HepG2 (cell line): ENCODE measurements around the gene SDR42E2. TPM values are rescaled to one million over a fixed set of nuclear protein-coding genes. Genes with fewer than 3 reads are reported as not detected.

Experiments used
- ATM ChIP-seq: fragments of 450-650 bp; IDR thresholded peaks from 2 replicates; pipeline ENCODE4 v1.7.1; 2017; ENCODE audit warnings: mild to moderate bottlenecking, borderline replicate concordance
- ELK4 ChIP-seq: sonication (generic); formaldehyde crosslinking; IDR thresholded peaks from 2 replicates; pipeline ENCODE4 v1.9.0; 2021; ENCODE audit warnings: missing genetic modification reagents, borderline replicate concordance
- FOSL1 ChIP-seq: sonication (generic); formaldehyde crosslinking; IDR thresholded peaks from 2 replicates; pipeline ENCODE4 v1.9.0; 2021; ENCODE audit warnings: missing genetic modification reagents, borderline replicate concordance
- FUBP1 ChIP-seq: sonication (generic); formaldehyde crosslinking; IDR thresholded peaks from 2 replicates; pipeline ENCODE4 v1.5.1; 2020; ENCODE audit warnings: missing genetic modification reagents, mild to moderate bottlenecking, borderline replicate concordance
- HNF1B ChIP-seq: sonication (generic); formaldehyde crosslinking; IDR thresholded peaks from 2 replicates; pipeline ENCODE4 v1.5.1; 2020; ENCODE audit warnings: mild to moderate bottlenecking, moderate library complexity, missing genetic modification reagents
- HNRNPL ChIP-seq: fragments of 200-400 bp; formaldehyde crosslinking; IDR thresholded peaks from 2 replicates; pipeline ENCODE4 v1.6.1; 2017; ENCODE audit warnings: mild to moderate bottlenecking, low read depth, low read length
- KAT7 ChIP-seq: IDR thresholded peaks from 2 replicates; pipeline ENCODE4 v1.6.1; 2018; ENCODE audit warnings: borderline replicate concordance, missing compliant biosample characterization
- MAFG ChIP-seq: sonication (generic); formaldehyde crosslinking; IDR thresholded peaks from 2 replicates; pipeline ENCODE4 v1.5.1; 2020; ENCODE audit warnings: mild to moderate bottlenecking, missing genetic modification reagents
- MTA3 ChIP-seq: sonication (generic); formaldehyde crosslinking; IDR thresholded peaks from 2 replicates; pipeline ENCODE4 v1.4.0; 2020; ENCODE audit warnings: missing genetic modification reagents
- NFIC ChIP-seq: IDR thresholded peaks from 2 replicates; pipeline ENCODE4 v1.6.1; 2012; ENCODE audit warnings: mild to moderate bottlenecking, low read length, inconsistent platforms
- NR1H2 ChIP-seq: sonication (generic); formaldehyde crosslinking; IDR thresholded peaks from 2 replicates; pipeline ENCODE4 v1.8.1; 2022; ENCODE audit warnings: low read depth, missing genetic modification reagents, borderline replicate concordance
- RBFOX2 ChIP-seq: fragments of 200-400 bp; formaldehyde crosslinking; IDR thresholded peaks from 2 replicates; pipeline ENCODE4 v1.6.1; 2017; ENCODE audit warnings: low read depth, mild to moderate bottlenecking, low read length
- SIN3A ChIP-seq: IDR thresholded peaks from 2 replicates; pipeline ENCODE4 v1.6.1; 2011; ENCODE audit warnings: low read depth, mild to moderate bottlenecking, control low read depth, low read length, borderline replicate concordance
- ZBTB46 ChIP-seq: sonication (generic); formaldehyde crosslinking; IDR thresholded peaks from 2 replicates; pipeline ENCODE4 v1.4.0; 2020; ENCODE audit warnings: mild to moderate bottlenecking, missing genetic modification reagents, borderline replicate concordance
- ZFP90 ChIP-seq: sonication (generic); formaldehyde crosslinking; IDR thresholded peaks from 2 replicates; pipeline ENCODE4 v1.8.0; 2022; ENCODE audit warnings: missing genetic modification reagents, mild to moderate bottlenecking, inconsistent platforms, borderline replicate concordance
- ZMYM3 ChIP-seq: sonication (generic); formaldehyde crosslinking; IDR thresholded peaks from 2 replicates; pipeline ENCODE4 v1.5.1; 2020; ENCODE audit warnings: mild to moderate bottlenecking, missing genetic modification reagents
- ZNF160 ChIP-seq: sonication (generic); formaldehyde crosslinking; IDR thresholded peaks from 2 replicates; pipeline ENCODE4 v1.8.0; 2022; ENCODE audit warnings: mild to moderate bottlenecking, inconsistent platforms, missing genetic modification reagents
- ZNF335 ChIP-seq: sonication (generic); formaldehyde crosslinking; IDR thresholded peaks from 2 replicates; pipeline ENCODE4 v1.4.0; 2020; ENCODE audit warnings: missing genetic modification reagents
- ZNF337 ChIP-seq: sonication (generic); formaldehyde crosslinking; IDR thresholded peaks from 2 replicates; pipeline ENCODE4 v1.5.1; 2020; ENCODE audit warnings: missing genetic modification reagents, low read depth, mild to moderate bottlenecking, borderline replicate concordance
- ZNF343 ChIP-seq: sonication (generic); formaldehyde crosslinking; IDR thresholded peaks from 2 replicates; pipeline ENCODE4 v1.4.0; 2020; ENCODE audit warnings: mild to moderate bottlenecking, missing genetic modification reagents
- ZNF367 ChIP-seq: sonication (generic); formaldehyde crosslinking; IDR thresholded peaks from 2 replicates; pipeline ENCODE4 v1.4.0; 2020; ENCODE audit warnings: missing genetic modification reagents, borderline replicate concordance
- ZNF501 ChIP-seq: sonication (generic); formaldehyde crosslinking; IDR thresholded peaks from 2 replicates; pipeline ENCODE4 v1.5.1; 2020; ENCODE audit warnings: mild to moderate bottlenecking, moderate library complexity, missing genetic modification reagents
- polyA plus RNA-seq, 8 experiments: library from polyadenylated mRNA; depleted of rRNA in 3 of 8; stranded (reverse) in 7 of 8; unstranded in 1 of 8; fragments of >200 nt; fragmentation: Illumina TruSeq in 4 of 8; extraction: Trizol in 4 of 8; gene quantifications; 2 replicates each; pipeline versions ENCODE4 v1.2.1 to v1.2.3, GENCODE V29; 2011 to 2016; ENCODE audit warnings: low read depth in 4 of 8, missing spikeins in 1 of 8, mixed read lengths in 1 of 8; ENCODE audit not compliant: insufficient read depth in 1 of 8
- total RNA-seq, 5 experiments: library from RNA; depleted of rRNA; stranded (reverse); fragments of >200 nt; fragmentation: Illumina TruSeq; extraction: Trizol; gene quantifications; 2 replicates each; pipeline ENCODE4 v1.2.3, GENCODE V29; 2016; ENCODE audit warnings: low read depth in 1 of 5

Gene SDR42E2
- total and polyA plus RNA-seq, 2 of the 13 experiments (the other 11 are each of a cell fraction or from before 2014, with no cell fraction given) = 0.05 to 0.11 TPM

GRCh38 chr16:22206013-22206841 lies 43.9 kb downstream of the SDR42E2 start, which contains the start of gene EEF2K (continued):
- peak; percentile 67; the same call in 1 of the 2 replicates for TF ChIP-seq HNRNPL
- peak; percentile 77; the same call in 1 of the 2 replicates for TF ChIP-seq SIN3A
- TF ChIP-seq ZNF501 (CRISPR knock-in tag) = peak; percentile 91
- no peak for TF ChIP-seq ELK4
- peak; percentile 95 for TF ChIP-seq RBFOX2
- TF ChIP-seq ZNF160 = peak; percentile 94; the same call in 1 of the 2 replicates
- no peak for TF ChIP-seq NFIC
- peak; percentile 87; the same call in 1 of the 2 replicates for TF ChIP-seq FUBP1
- TF ChIP-seq FOSL1 (CRISPR knock-in tag) = no peak
- peak; percentile 81; the same call in 1 of the 2 replicates for TF ChIP-seq ZNF367 (CRISPR knock-in tag)
- no peak for TF ChIP-seq MAFG (CRISPR knock-in tag)
- peak; percentile 93; the same call in 1 of the 2 replicates for TF ChIP-seq NR1H2 (CRISPR knock-in tag)
- TF ChIP-seq ZNF335 (CRISPR knock-in tag) = peak; percentile 97
- TF ChIP-seq ZBTB46 (CRISPR knock-in tag) = peak; percentile 87; the same call in 1 of the 2 replicates
- no peak; the same call in 1 of the 2 replicates for TF ChIP-seq ZFP90 (CRISPR knock-in tag)
- TF ChIP-seq MTA3 (CRISPR knock-in tag) = no peak
- TF ChIP-seq KAT7 (CRISPR knock-in tag) = peak; percentile 97
- peak; percentile 98 for TF ChIP-seq ZMYM3 (CRISPR knock-in tag)
- TF ChIP-seq ZNF337 (CRISPR knock-in tag) = peak; percentile 68; the same call in 1 of the 2 replicates
- peak; percentile 98 for TF ChIP-seq ZNF343 (CRISPR knock-in tag)
- no peak for TF ChIP-seq ATM
- TF ChIP-seq HNF1B (CRISPR knock-in tag) = no peak
